ENCODE data around the gene GNA12.

GNA12 gene

GRCh38 chr7:2817456-2817855 lies 26.7 kb downstream of the GNA12 start:
- no peak overlapping the region for H3K27ac ChIP-seq
- TF ChIP-seq, protein P1, sequence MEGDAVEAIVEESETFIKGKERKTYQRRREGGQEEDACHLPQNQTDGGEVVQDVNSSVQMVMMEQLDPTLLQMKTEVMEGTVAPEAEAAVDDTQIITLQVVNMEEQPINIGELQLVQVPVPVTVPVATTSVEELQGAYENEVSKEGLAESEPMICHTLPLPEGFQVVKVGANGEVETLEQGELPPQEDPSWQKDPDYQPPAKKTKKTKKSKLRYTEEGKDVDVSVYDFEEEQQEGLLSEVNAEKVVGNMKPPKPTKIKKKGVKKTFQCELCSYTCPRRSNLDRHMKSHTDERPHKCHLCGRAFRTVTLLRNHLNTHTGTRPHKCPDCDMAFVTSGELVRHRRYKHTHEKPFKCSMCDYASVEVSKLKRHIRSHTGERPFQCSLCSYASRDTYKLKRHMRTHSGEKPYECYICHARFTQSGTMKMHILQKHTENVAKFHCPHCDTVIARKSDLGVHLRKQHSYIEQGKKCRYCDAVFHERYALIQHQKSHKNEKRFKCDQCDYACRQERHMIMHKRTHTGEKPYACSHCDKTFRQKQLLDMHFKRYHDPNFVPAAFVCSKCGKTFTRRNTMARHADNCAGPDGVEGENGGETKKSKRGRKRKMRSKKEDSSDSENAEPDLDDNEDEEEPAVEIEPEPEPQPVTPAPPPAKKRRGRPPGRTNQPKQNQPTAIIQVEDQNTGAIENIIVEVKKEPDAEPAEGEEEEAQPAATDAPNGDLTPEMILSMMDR (conservative IDR thresholded peaks at IDR 0.05): no peak
- no peak for TF ChIP-seq ZFX (IDR thresholded peaks at IDR 0.05)

GRCh38 chr7:2815875-2816245 lies 28.2 kb downstream of the GNA12 start:
- H3K27ac ChIP-seq: no peak overlapping the region
- TF ChIP-seq, protein P1 (conservative IDR thresholded peaks at IDR 0.05): no peak
- TF ChIP-seq ZFX (IDR thresholded peaks at IDR 0.05): no peak

GRCh38 chr7:2814946-2815874 lies 28.9 kb downstream of the GNA12 start:
- TF ChIP-seq ZFX (IDR thresholded peaks at IDR 0.05): no peak
- TF ChIP-seq, protein P1 (conservative IDR thresholded peaks at IDR 0.05): no peak
- H3K27ac ChIP-seq: no peak overlapping the region

DNA sequence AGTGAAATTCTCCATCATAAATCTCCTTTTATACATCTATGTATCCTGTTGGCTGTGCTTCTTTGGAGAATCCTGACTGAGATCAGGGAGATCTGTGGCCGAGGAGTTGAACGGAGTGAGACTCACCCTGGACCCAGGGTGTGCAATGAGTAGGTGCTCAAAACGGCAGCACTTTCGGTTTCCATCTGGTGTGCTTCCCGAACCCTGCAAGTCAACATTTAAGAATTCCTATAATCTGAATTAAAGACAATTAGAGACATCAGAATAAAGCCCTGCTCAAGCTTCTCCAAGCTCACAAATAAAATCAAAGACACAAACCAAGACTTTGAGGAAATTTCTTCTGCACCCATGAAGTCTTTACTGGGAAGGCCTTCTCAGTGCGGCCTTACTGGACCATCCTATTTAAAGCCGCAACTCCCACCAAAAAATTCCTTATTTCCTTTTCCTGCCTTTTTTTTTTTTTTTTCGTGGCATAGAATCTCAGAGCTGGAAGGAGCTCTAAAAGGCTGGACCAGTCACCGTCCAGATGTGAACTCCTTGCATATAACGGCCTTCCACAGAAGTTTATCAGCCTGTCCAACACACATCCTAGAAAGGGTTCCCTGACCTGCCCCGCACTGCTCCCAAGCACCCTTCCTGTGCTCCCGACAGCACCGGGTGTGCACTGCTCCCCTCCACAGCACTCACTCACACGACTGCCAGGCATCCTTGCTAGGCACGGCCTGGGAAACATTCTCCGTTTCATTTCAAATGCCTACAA lies 29.7 kb downstream of the GNA12 start:
- TF ChIP-seq, protein P1 (conservative IDR thresholded peaks at IDR 0.05): no peak
- H3K27ac ChIP-seq: no peak overlapping the region

DNA sequence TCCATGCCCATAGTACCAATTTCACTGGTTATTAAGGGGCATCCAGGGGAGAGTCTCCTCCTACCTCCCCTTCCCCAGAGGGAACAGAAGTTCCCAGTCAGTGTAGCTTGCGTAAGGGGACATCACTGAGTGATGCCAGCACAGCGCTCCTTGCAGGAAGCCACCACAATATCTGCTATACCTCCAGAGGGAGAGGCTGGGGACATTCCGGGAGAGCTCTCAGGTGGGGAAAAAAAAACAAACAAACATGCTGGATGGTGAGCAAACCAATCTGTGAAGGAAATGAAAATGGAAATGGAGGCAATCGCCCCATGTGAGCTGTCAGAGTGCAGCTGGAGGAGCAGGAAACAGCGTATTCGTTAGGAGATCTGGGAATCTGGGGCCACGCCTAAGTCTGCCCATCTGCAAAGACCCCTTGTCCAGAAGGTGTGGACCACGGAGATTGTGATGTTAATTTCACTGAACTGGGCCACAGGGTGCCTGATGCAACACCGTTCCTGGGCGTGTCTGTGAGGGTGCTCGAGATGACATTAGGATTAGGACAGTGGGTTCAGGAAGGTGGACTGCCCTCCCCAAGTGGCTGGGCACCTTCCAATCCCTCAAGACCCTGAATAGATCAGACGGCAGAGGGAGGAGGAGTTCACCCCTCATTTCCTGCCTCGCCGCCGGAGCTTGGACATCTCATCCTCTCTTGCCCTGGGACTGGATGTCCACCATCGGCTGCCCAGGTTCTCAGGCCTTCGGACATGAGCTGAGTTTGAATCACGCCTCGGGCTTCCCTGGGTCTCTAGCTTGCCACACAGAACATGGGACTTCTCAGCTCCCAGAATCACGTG lies 30.5 kb downstream of the GNA12 start:
- H3K27ac ChIP-seq: no peak overlapping the region
- TF ChIP-seq, protein P1 (conservative IDR thresholded peaks at IDR 0.05): no peak
- no peak for TF ChIP-seq ZFX (IDR thresholded peaks at IDR 0.05)

- no peak overlapping the region for H3K27ac ChIP-seq
- TF ChIP-seq, protein P1 (conservative IDR thresholded peaks at IDR 0.05): no peak
- no peak for TF ChIP-seq ZFX (IDR thresholded peaks at IDR 0.05)
These were observed 31.3 kb downstream of the GNA12 start for GRCh38 chr7:2812831-2813230.
